Karpas-422 (cell line): ENCODE data around the gene ABCA6. TPM values are rescaled to one million over a fixed set of nuclear protein-coding genes. Genes with fewer than 3 reads are reported as not detected.
"Not testable (repeated sequence)": the region's sequence is repeated elsewhere in the genome, so short reads cannot be mapped to it uniquely, and the experiment has no call there.

Experiments used
- DNase-seq: peaks from one replicate; pipeline ENCODE4 v3.0.0-alpha.2; 2015
- H2AFZ ChIP-seq: fragments of 200-600 bp; sonication (generic); 2 replicates; pipeline ENCODE4 v1.6.1; 2014; ENCODE audit warnings: antibody characterized with exemption, low read length, mixed read lengths
- H3K27ac ChIP-seq: fragments of 200-600 bp; sonication (generic); 2 replicates; pipeline ENCODE4 v1.5.1; 2014; ENCODE audit warnings: mild to moderate bottlenecking, low read length, moderate library complexity
- H3K27me3 ChIP-seq: fragments of 200-600 bp; sonication (generic); 2 replicates; pipeline ENCODE4 v1.6.1; 2014; ENCODE audit warnings: low read length, mixed read lengths
- H3K36me3 ChIP-seq: fragments of 200-600 bp; sonication (generic); 2 replicates; pipeline ENCODE4 v1.6.1; 2014; ENCODE audit warnings: low read length, mixed read lengths; ENCODE audit not compliant: insufficient read depth
- H3K4me1 ChIP-seq: fragments of 200-600 bp; sonication (generic); 2 replicates; pipeline ENCODE4 v1.6.1; 2014; ENCODE audit warnings: mild to moderate bottlenecking, low read length, mixed read lengths
- H3K4me2 ChIP-seq: fragments of 200-600 bp; sonication (generic); 2 replicates; pipeline ENCODE4 v1.6.1; 2014; ENCODE audit warnings: low read length, low read depth, mild to moderate bottlenecking; ENCODE audit not compliant: poor library complexity, severe bottlenecking
- H3K4me3 ChIP-seq: fragments of 200-600 bp; sonication (generic); 2 replicates; pipeline ENCODE4 v1.5.1; 2014; ENCODE audit warnings: mild to moderate bottlenecking, antibody characterized with exemption, low read length, mixed read lengths
- H3K79me2 ChIP-seq: fragments of 200-600 bp; sonication (generic); 2 replicates; pipeline ENCODE4 v1.6.1; 2014; ENCODE audit warnings: mild to moderate bottlenecking, low read length, mixed read lengths
- H3K9ac ChIP-seq: fragments of 200-600 bp; sonication (generic); 2 replicates; pipeline ENCODE4 v1.6.0; 2014; ENCODE audit warnings: low read length
- H3K9me2 ChIP-seq: fragments of 200-600 bp; sonication (generic), shearing (Covaris generic); replicated peaks from 2 replicates; pipeline ENCODE4 v1.6.0; 2014; ENCODE audit warnings: mild to moderate bottlenecking, low read length, moderate library complexity; ENCODE audit not compliant: insufficient read depth
- H3K9me3 ChIP-seq: fragments of 300-700, 200-600 bp; sonication (generic); 2 replicates; pipeline ENCODE4 v1.6.1; 2014; ENCODE audit warnings: low read length, mixed read lengths
- H4K20me1 ChIP-seq: fragments of 200-600 bp; sonication (generic); 2 replicates; pipeline ENCODE4 v1.6.1; 2014; ENCODE audit warnings: mild to moderate bottlenecking, antibody characterized with exemption, low read length, low read depth; ENCODE audit not compliant: insufficient read depth
- total RNA-seq: library from RNA; depleted of rRNA; stranded (reverse); fragments of >200 nt; shearing (Covaris generic); gene quantifications from 2 replicates; pipeline ENCODE4 v1.2.3, GENCODE V29; 2014; ENCODE audit warnings: low replicate concordance

The ABCA6 gene
- total RNA-seq, 1 experiment from 2014 or later: not detected

DNA sequence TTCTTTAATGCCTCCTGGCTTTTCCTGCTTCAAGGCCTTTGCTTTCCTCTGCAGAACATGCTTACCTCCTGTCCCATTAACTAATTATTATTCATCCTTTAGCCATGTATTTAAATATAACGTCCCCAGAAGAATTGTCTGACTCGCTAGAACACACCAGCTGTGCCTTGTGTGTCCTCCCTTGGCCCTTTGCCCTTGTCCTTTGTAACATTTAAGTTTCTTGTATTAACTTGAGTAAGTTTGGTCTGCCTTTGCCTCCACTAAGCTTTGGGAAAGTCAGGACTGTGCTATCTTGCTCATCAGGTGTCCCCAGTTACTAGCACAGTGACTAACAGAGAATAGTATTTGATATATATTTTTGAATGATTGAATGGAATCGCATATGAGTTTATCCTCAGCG, 51.3 kb downstream of the ABCA6 start:
- no peaks in the 10 kb centered on the region for H3K36me3 ChIP-seq

DNA sequence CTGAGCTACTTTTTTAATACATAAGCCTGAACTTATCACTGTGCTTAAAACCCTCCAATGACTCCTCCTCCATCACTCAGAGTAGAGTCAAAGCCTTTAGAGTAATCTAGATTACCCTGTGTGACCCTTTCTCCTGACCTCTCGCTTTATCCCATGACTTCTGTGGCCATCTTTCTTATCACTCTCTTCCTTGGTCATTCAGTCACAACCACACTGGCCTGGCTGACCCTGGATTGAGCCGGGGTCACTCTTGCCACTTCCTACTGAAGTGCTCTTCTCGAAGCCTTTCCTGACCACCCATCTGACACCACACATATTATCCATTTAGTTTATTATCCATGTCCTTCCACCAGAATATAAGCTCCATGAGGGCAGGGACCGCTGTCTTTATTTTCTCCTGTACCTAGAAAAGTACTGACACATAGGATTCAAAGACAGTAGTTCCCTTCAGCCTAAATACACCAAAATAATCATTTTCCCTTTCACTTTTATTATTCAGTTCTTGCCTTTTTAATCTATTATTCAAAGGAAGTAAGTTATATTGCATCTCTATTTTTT, 53.0 kb downstream of the ABCA6 start:
- H3K9me2 ChIP-seq: no peaks in the 10 kb centered on the region
- no peak overlapping the region for H2AFZ ChIP-seq
- H3K9me3 ChIP-seq: no peaks in the 10 kb centered on the region
- no peak for DNase-seq
- H3K4me1 ChIP-seq: no peaks in the 10 kb centered on the region
- H3K4me2 ChIP-seq: no peak overlapping the region
- no peak overlapping the region for H3K9ac ChIP-seq
- H3K36me3 ChIP-seq: no peaks in the 10 kb centered on the region
- H3K79me2 ChIP-seq: no peaks in the 10 kb centered on the region
- H3K27ac ChIP-seq: no peak overlapping the region
- no peaks in the 10 kb centered on the region for H4K20me1 ChIP-seq
- H3K27me3 ChIP-seq: no peaks in the 10 kb centered on the region
- no peak overlapping the region for H3K4me3 ChIP-seq

More for the DNA sequence above, 51.3 kb downstream of the ABCA6 start:
- Histone ChIP-seq H2AFZ (no peak overlapping the region), H3K4me2 (no peak overlapping the region), H3K79me2 (no peaks in the 10 kb centered on the region), H3K27ac (no peak overlapping the region), H4K20me1 (no peaks in the 10 kb centered on the region), H3K9ac (no peak overlapping the region), H3K4me1 (no peaks in the 10 kb centered on the region), H3K4me3 (no peak overlapping the region), H3K27me3 (no peaks in the 10 kb centered on the region), H3K9me3 (no peaks in the 10 kb centered on the region), H3K9me2 (no peaks in the 10 kb centered on the region)
- DNase-seq: no peak

DNA sequence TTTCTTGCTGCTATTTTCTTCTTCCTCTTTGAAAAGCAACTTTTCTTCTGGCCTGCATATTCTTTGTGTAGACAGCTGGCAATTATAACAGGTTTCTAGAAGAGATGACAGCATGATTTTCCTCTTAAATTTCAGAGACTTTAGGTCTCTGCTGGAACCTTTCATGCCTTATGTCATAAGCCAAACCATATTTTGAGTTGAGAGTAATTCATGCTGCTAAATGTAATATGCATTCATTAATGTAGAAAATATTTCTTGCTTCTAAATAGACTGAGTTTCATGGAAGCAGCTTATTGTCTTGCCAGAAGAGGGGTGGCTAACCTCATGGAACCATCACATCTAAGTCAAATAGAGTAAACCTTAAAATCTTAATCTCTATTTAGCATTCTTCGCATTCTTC, 55.1 kb downstream of the ABCA6 start:
- Histone ChIP-seq H3K36me3 (no peaks in the 10 kb centered on the region; the same call in 1 of the 2 replicates), H3K4me3 (no peak overlapping the region), H2AFZ (no peak overlapping the region), H3K9me3 (no peaks in the 10 kb centered on the region), H3K27me3 (no peaks in the 10 kb centered on the region), H3K79me2 (no peaks in the 10 kb centered on the region), H3K9me2 (no peaks in the 10 kb centered on the region), H3K4me1 (no peaks in the 10 kb centered on the region), H3K9ac (no peak overlapping the region), H3K27ac (no peak overlapping the region), H4K20me1 (no peaks in the 10 kb centered on the region), H3K4me2 (no peak overlapping the region)
- no peak for DNase-seq

DNA sequence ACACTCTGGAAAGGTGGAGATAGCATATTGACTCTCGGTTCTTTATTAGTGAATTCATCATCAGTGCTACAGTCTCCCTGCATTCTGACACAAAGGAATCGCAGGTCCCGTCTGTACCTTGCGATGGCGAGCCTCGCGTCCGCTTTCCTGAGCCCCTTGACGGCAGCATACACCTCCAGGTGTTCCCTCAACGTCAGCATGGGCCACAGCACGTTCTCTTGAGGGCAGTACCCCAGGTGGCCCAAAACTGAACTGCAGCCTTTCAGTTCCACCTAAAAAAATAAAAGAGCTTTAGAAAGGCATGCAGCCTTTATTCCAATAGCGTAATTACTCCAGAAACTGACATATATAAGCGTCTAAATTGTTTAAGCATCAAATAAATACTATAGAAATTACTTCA, 56.8 kb downstream of the ABCA6 start:
- Histone ChIP-seq H3K36me3 (no peaks in the 10 kb centered on the region; the same call in 1 of the 2 replicates), H3K27me3 (no peaks in the 10 kb centered on the region), H3K9ac (no peak overlapping the region), H3K79me2 (no peaks in the 10 kb centered on the region), H3K4me2 (no peak overlapping the region), H3K27ac (no peak overlapping the region), H2AFZ (no peak overlapping the region), H3K9me2 (no peaks in the 10 kb centered on the region), H3K4me3 (no peak overlapping the region), H4K20me1 (no peaks in the 10 kb centered on the region), H3K9me3 (no peaks in the 10 kb centered on the region), H3K4me1 (no peaks in the 10 kb centered on the region)
- peak; percentile 69 for DNase-seq

DNA sequence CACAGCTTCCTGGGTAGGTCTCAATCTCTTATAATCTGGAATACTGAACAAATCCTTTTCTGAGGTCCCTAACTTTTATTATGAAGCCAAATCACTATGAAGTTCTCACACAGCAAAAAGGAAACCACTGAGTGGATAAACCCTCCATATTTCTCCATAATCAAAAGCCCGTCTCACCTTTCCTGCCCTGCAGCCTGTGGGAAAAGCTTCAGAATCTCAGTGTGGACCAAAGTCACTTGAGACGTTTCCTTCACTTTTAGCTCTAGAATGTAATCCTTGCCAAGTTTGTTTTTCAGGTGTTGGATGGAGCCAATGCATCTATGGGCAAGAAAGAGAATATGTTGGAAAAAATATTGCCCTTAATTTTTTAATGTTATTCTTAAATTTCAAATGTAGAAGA, 59.0 kb downstream of the ABCA6 start:
- Histone ChIP-seq H3K4me2 (no peak overlapping the region), H3K9ac (no peak overlapping the region)

DNA sequence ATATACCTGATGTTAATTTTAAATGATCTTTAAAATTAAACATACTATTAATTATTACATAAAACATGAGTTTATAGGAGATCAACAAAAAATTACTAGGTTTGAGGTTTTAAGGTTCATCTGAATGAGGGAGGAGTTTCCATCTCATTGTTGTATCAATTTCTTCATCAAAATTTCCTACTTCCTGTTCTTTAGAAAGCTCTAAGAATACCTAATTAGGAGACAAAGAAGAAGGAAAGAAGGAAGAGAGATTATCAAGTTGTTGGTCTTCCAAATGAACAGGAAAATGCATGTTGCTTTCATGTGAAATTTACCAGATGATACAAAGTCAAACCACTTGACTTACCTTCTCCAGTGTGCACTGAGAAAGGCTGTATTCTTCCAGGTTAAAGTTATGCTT, 62.8 kb downstream of the ABCA6 start:
- H3K4me2 ChIP-seq: no peak overlapping the region
- H3K9me3 ChIP-seq: no peaks in the 10 kb centered on the region
- no peaks in the 10 kb centered on the region for H3K27me3 ChIP-seq
- no peak overlapping the region for H2AFZ ChIP-seq
- H3K4me1 ChIP-seq: no peaks in the 10 kb centered on the region
- no peak overlapping the region for H3K27ac ChIP-seq
- no peaks in the 10 kb centered on the region; the same call in 1 of the 2 replicates for H3K36me3 ChIP-seq
- no peak overlapping the region for H3K9ac ChIP-seq
- H3K9me2 ChIP-seq: no peaks in the 10 kb centered on the region
- no peak for DNase-seq
- H3K79me2 ChIP-seq: no peaks in the 10 kb centered on the region
- no peaks in the 10 kb centered on the region for H4K20me1 ChIP-seq
- H3K4me3 ChIP-seq: no peak overlapping the region

More for the DNA sequence above, 59.0 kb downstream of the ABCA6 start:
- H3K4me3 ChIP-seq: no peak overlapping the region
- H3K27me3 ChIP-seq: no peaks in the 10 kb centered on the region
- H3K27ac ChIP-seq: no peak overlapping the region
- no peaks in the 10 kb centered on the region for H4K20me1 ChIP-seq
- no peaks in the 10 kb centered on the region for H3K4me1 ChIP-seq
- H3K79me2 ChIP-seq: no peaks in the 10 kb centered on the region
- DNase-seq: no peak
- H3K36me3 ChIP-seq: no peaks in the 10 kb centered on the region; the same call in 1 of the 2 replicates
- H3K9me2 ChIP-seq: no peaks in the 10 kb centered on the region
- H3K9me3 ChIP-seq: no peaks in the 10 kb centered on the region
- no peak overlapping the region for H2AFZ ChIP-seq

DNA sequence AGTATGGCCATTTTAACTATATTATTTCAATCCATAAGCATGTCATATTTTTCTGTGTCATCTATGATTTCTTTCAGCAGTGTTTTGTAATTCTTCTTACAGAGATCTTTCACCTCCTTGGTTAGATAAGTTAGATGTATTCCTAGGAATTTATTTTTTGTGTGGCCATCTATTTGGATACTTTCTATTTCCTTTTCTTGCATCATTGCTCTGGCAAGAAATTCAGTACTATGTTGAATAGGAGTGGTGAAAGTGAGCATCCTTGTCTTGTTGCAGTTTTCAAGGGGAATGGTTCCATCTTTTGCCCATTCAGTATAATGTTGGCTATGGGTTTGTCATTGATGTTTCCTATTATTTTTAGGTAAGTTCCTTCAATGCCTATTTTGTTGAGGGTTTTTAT, 65.9 kb downstream of the ABCA6 start:
- H3K4me1 ChIP-seq: no peaks in the 10 kb centered on the region
- H3K4me3 ChIP-seq: no peak overlapping the region
- no peak overlapping the region for H3K27ac ChIP-seq
- no peak overlapping the region for H2AFZ ChIP-seq
- H3K27me3 ChIP-seq: no peaks in the 10 kb centered on the region
- DNase-seq: no peak
- H3K9ac ChIP-seq: no peak overlapping the region
- no peak overlapping the region for H3K4me2 ChIP-seq
- no peaks in the 10 kb centered on the region for H3K36me3 ChIP-seq
- no peaks in the 10 kb centered on the region for H4K20me1 ChIP-seq
- no peaks in the 10 kb centered on the region for H3K9me3 ChIP-seq
- H3K9me2 ChIP-seq: no peaks in the 10 kb centered on the region
- H3K79me2 ChIP-seq: no peaks in the 10 kb centered on the region

DNA sequence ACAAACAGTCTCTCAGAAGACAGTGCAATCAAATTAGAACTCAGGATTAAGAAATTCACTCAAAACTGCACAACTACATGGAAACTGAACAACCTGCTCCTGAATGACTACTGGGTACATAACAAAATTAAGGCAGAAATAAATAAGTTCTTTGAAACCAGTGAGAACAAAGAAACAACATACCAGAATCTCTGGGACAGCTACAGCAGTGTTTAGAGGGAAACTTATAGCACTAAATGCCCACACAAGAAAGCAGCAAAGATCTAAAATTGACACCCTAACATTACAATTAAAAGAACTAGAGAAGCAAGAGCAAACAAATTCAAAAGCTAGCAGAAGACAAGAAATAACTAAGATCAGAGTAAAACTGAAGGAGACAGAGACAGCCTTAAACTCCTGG, 68.3 kb downstream of the ABCA6 start:
- not testable (repeated sequence) for H3K79me2 ChIP-seq, H3K4me3 ChIP-seq, H3K9me2 ChIP-seq, H3K4me1 ChIP-seq, H3K4me2 ChIP-seq, H4K20me1 ChIP-seq, DNase-seq, H3K27ac ChIP-seq, H3K9ac ChIP-seq, H2AFZ ChIP-seq, H3K27me3 ChIP-seq, H3K36me3 ChIP-seq, H3K9me3 ChIP-seq

DNA sequence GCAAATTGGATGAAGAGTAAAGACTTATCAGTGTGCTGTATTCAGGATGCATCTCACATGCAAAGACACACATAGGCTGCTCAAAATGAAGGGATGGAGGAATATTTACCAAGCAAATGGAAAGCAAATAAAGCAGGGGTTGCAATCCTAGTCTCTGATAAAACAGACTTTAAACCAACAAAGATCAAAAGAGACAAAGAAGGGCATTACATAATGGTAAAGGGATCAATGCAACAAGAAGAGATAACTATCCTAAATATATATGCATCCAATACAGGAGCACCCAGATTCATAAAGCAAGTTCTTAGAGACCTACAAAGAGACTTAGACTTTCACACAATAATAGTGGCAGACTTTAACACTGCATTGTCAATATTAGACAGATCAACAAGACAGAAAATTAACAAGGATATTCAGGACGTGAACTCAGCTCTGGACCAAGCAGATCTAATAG, 68.9 kb downstream of the ABCA6 start:
- H4K20me1 ChIP-seq, H3K27me3 ChIP-seq, H2AFZ ChIP-seq, H3K4me3 ChIP-seq, H3K27ac ChIP-seq, DNase-seq, H3K9me3 ChIP-seq, H3K9ac ChIP-seq, H3K36me3 ChIP-seq, H3K9me2 ChIP-seq, H3K4me2 ChIP-seq, H3K4me1 ChIP-seq, H3K79me2 ChIP-seq: not testable (repeated sequence)
